Erythroblast (primary cell): Measurements from ENCODE around the gene TMEM259.

Experiments
- GATA1 ChIP-seq: IDR thresholded peaks from 2 replicates; pipeline ENCODE4 v1.6.1; 2011; ENCODE audit warnings: low read depth, mild to moderate bottlenecking, control low read depth, low read length, moderate library complexity
- POLR2A ChIP-seq: IDR thresholded peaks from 2 replicates; pipeline ENCODE4 v1.6.1; 2011; ENCODE audit warnings: mild to moderate bottlenecking, low read length

GRCh38 chr19:1052349-1052975 lies 31.5 kb upstream of the TMEM259 start:
- no peak for TF ChIP-seq POLR2A
- no peak for TF ChIP-seq GATA1
